ENCODE measurements around the gene KCNG2.

The KCNG2 gene

DNA sequence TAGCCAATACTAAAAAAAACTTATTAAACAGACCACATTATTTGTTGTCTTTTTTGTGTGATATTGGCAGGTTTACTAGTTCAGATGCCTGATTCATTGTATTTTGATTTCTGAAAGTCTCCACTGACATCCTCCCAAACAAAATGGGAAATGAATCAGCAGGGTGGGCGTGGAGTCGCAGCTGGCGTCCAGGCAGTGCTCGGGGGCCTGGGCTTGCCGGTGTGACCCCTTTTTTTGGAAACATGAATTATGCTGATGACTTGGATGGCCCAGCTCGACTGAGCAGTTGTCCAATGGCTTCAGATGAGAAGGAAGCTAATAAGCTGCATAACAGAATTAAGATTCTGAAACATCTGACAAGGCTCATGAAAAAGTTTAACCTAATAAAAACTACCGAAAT lies 1.7 kb upstream of the KCNG2 start:
- TF ChIP-seq, protein P1, sequence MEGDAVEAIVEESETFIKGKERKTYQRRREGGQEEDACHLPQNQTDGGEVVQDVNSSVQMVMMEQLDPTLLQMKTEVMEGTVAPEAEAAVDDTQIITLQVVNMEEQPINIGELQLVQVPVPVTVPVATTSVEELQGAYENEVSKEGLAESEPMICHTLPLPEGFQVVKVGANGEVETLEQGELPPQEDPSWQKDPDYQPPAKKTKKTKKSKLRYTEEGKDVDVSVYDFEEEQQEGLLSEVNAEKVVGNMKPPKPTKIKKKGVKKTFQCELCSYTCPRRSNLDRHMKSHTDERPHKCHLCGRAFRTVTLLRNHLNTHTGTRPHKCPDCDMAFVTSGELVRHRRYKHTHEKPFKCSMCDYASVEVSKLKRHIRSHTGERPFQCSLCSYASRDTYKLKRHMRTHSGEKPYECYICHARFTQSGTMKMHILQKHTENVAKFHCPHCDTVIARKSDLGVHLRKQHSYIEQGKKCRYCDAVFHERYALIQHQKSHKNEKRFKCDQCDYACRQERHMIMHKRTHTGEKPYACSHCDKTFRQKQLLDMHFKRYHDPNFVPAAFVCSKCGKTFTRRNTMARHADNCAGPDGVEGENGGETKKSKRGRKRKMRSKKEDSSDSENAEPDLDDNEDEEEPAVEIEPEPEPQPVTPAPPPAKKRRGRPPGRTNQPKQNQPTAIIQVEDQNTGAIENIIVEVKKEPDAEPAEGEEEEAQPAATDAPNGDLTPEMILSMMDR (conservative IDR thresholded peaks at IDR 0.05; ENCODE audit: low read depth, low read length): no peak
- DNase-seq (ENCODE audit: low read depth): no peak
- no peak overlapping the region for H3K4me3 ChIP-seq (ENCODE audit: low read length)

DNA sequence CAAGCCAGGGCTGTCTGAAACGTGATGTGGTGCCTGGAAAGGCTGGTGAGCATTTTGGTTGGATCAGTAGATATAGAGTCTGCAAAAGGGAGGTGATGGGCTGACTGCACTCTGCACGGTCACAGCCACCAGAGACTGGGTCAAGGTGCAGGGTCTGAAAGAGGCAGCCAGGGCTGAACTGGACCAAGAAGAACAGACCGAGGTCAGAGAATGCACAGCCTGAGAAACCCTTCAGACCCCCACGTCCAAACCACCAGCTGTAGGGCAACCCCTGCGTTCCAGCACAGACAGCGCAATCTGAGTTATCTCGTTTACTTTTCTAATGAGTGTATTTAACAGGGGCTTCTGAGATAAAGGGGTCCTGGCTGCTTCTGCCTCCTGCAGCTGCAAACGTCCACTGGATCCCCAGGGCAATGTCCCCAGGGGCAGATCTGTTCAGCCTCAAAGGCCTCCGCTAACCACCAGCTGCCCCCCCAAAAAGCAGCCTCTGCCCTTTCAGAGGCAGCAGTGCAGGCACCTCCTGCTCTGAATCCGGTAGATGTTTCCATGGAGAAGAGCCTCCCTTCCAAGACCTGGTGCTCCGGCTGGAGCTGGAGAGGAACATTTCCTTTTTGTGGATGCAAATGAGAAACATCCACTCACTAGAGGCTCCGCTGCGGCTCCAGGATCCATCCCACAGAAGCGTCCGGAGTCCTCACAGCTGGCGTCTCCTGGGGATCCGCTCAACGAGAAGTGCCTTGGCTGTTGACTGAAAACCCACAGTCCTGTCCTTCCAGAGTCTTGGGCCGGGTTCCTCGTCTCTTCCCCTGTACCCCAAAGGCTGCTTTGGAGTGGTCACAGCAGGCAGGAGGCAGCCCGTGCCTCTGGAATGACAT lies 970 bp upstream of the KCNG2 start:
- TF ChIP-seq, protein P1 (conservative IDR thresholded peaks at IDR 0.05; ENCODE audit: low read depth, low read length): no peak
- H3K4me3 ChIP-seq (ENCODE audit: low read length): no peak overlapping the region
- no peak for DNase-seq (ENCODE audit: low read depth)

DNA sequence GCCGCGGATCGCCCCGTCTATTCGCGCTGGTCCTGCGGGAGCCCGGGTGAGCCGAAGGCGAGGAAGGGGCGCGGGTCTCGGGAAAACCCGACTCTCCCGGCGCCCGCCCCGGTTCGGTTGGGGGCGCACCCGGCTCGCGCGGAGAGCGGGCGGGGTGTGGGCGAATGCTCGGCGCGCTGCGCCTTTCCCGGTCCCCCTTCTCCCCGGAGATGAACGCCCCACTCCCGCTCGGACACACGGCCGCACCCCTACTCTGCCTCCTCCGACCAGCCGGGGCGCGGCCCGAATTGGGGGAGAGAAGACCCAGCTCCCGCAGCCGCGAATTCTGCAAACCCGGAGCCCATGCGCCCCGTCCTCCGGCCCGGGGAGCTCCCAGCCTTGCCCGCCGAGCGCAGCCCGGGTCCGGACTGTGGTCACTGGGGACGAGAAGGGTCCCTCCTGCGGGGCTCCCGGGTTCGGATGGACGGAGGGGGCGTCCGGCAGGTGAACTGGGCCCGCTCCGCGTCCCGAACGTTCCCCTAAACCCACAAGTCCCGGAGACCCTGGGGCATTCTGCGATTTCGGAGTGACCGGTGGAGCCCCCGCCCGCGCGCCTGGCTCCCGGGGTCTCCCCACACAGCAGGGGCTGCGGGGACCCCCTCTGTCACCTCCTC lies 734 bp downstream of the KCNG2 start:
- TF ChIP-seq, protein P1 (conservative IDR thresholded peaks at IDR 0.05; ENCODE audit: low read depth, low read length): no peak
- no peak overlapping the region for H3K4me3 ChIP-seq (ENCODE audit: low read length)
- no peak for DNase-seq (ENCODE audit: low read depth)

DNA sequence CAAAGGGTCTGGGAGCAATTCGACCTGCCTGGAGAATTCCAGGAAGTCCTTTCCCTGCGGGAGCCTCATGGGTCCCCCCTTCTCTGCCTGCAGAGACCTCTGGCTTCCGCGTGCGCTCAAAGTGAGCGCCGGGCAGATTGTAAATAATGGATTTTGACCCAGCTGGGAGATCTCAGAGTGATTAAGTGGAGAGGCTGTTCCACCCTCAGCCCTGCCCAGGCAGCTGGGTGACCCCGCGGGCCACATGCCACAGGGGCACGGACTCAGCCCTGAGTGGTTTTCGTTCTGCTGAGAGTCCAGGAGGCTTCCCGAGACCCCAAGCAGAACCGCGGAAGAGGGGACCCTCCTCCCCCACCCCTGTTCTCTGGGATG lies 1.2 kb downstream of the KCNG2 start:
- no peak overlapping the region for H3K4me3 ChIP-seq (ENCODE audit: low read length)
- TF ChIP-seq, protein P1 (conservative IDR thresholded peaks at IDR 0.05; ENCODE audit: low read depth, low read length): no peak
- DNase-seq (ENCODE audit: low read depth): no peak

DNA sequence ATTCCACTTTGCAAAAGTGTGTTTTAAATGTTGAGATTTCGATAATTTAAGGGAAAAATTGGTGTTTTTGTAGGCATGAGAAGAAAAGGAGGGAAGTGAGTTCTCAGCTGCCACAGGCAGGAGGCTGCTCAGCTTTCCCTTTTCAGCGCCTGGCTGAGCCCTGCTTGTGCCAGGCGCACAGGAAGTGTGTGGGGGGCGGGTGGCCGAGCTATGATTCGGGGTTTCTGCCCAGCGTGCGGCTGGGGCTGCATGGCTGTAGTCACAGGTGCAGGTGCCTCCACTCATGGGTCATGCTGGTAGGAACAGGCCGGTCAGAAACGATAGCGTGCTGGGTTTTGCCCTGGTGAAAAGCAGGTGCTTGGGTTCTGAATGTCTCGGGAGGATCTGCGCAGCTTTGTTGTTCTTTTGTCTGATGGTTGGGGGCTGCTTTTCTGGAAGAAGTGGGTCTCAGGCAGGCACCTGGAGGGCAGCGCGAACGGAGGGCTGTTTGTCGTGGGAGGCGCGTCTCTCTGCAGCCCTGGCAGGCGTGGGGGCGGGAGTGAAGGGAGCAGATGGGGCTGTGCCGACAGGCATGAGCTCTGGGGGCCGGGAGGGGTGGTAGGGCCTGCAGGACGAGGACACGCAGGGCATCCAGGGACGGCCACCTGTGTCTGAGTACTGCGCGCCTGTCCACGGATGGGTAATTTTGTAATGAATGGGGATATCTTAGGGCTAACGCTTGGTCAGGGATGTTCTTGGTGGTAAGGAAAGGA lies 2.1 kb downstream of the KCNG2 start:
- TF ChIP-seq, protein P1 (conservative IDR thresholded peaks at IDR 0.05; ENCODE audit: low read depth, low read length): no peak
- H3K4me3 ChIP-seq (ENCODE audit: low read length): no peak overlapping the region

DNA sequence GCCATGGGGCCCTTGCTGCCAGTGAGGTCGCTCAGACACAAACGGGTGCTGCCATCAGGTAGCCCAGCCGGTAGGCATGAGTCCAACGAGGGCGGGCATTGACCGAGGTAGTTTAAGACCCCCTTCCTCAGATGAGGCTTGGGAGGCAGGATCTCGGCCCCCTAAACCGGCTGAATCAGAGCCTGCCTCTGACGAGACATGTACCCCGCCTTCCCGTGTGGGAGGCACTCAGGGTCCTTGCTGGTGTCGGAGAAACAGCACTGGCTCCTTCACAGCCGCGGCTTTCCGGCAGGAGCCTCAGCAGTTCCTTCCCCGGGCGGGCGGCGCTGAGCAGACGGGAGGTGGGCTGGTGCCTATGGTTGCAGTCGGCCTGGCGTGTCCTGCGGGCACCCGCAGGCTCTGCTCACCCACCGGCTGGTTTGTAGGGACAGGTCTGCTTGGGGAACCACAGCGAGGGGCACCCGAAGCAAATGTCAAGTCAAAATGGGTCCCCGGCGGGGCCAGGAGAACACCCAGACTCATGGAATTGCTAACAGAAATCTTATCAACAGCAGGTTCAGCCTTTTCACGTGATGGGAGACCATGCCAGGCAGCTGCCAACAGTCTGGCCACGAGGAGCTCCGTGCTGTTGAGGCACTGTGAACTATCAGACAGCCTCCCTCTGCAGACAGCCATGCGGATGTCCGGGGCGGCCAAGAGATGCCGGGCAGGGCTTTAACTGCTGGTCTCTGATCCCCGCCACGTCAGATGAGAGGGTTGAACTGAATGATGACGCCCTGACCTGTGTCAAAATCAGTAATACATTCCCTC lies 2.8 kb downstream of the KCNG2 start:
- DNase-seq (ENCODE audit: low read depth): no peak
- TF ChIP-seq, protein P1 (conservative IDR thresholded peaks at IDR 0.05; ENCODE audit: low read depth, low read length): no peak
- H3K4me3 ChIP-seq (ENCODE audit: low read length): no peak overlapping the region

More for the DNA sequence above, 2.1 kb downstream of the KCNG2 start:
- no peak for DNase-seq (ENCODE audit: low read depth)

Data from retinal pigment epithelial cell (primary cell).